Endothelial cell of umbilical vein (primary cell): ENCODE data around the gene SNX24. TPM values are rescaled to one million over a fixed set of nuclear protein-coding genes. Genes with fewer than 3 reads are reported as not detected.

ENCODE experiments used
- BruUV-seq: library from RNA; stranded (reverse); fragments of 400-500 nt; replicated peaks from 2 replicates; lab custom pipeline; 2021; lab: Mats Ljungman, UMichigan
- CTCF ChIA-PET: fragments of 300-600, 350-600 bp; sonication (Branson Sonifier 250); formaldehyde crosslinking; loops from one replicate; lab custom pipeline; 2021; ENCODE audit warnings: antibody characterized with exemption, inconsistent platforms; lab: Charles Lee
- POLR2A ChIA-PET: fragments of 300-600, 350-600 bp; sonication (Branson Sonifier 250); formaldehyde crosslinking; loops from one replicate; lab custom pipeline; 2021; ENCODE audit warnings: antibody characterized with exemption, inconsistent platforms; lab: Charles Lee
- DNase-seq: peaks from one replicate; pipeline ENCODE4 v3.0.0-alpha.2; 2011; ENCODE audit warnings: low read depth, low spot score
- FAIRE-seq: peaks from 2 replicates; lab custom pipeline; 2011; peaks lifted over from hg19 to GRCh38; lab: Jason Lieb, UNC
- H2AFZ ChIP-seq: 2 replicates; pipeline ENCODE4 v1.6.0; 2012; ENCODE audit warnings: low read depth, low read length, control low read depth, inconsistent platforms
- H3K27ac ChIP-seq: 2 replicates; pipeline ENCODE4 v1.5.1; 2011; ENCODE audit warnings: low read depth, mild to moderate bottlenecking, control low read depth, low read length, moderate library complexity; ENCODE audit not compliant: insufficient read depth
- H3K27me3 ChIP-seq, 2 experiments: 2 replicates each; pipeline versions ENCODE4 v1.6.0 to v1.6.1; 2011; ENCODE audit warnings: low read length in 2 of 2, mixed read lengths in 1 of 2; ENCODE audit not compliant: control insufficient read depth in 2 of 2, insufficient read depth in 2 of 2
- H3K36me3 ChIP-seq, 2 experiments: 2 replicates in 1 of 2; 3 replicates in 1 of 2; pipeline ENCODE4 v1.5.1; 2011; ENCODE audit warnings: low read length in 2 of 2, mild to moderate bottlenecking in 1 of 2, moderate library complexity in 1 of 2; ENCODE audit not compliant: control insufficient read depth in 2 of 2, insufficient read depth in 2 of 2; ENCODE audit errors: extremely low read depth in 1 of 2
- H3K4me1 ChIP-seq: 3 replicates; pipeline ENCODE4 v1.5.1; 2011; ENCODE audit warnings: mild to moderate bottlenecking, low read length; ENCODE audit not compliant: control insufficient read depth, insufficient read depth; ENCODE audit errors: extremely low read depth
- H3K4me2 ChIP-seq: 2 replicates; pipeline ENCODE4 v1.6.1; 2011; ENCODE audit warnings: low read length, control low read depth, mixed read lengths; ENCODE audit not compliant: insufficient read depth
- H3K4me3 ChIP-seq, 3 experiments: fragments of 200-600 bp in 1 of 3; sonication (generic), shearing (Covaris generic) in 1 of 3; replicated peaks in 1 of 3; 2 replicates each; pipeline ENCODE4 v1.5.1; 2011 to 2016; ENCODE audit warnings: control low read depth in 3 of 3, low read length in 3 of 3, mild to moderate bottlenecking in 2 of 3, inconsistent platforms in 1 of 3, low read depth in 1 of 3, moderate library complexity in 1 of 3; ENCODE audit not compliant: insufficient read depth in 1 of 3
- H3K79me2 ChIP-seq: 2 replicates; pipeline ENCODE4 v1.6.0; 2012; ENCODE audit warnings: low read length, inconsistent platforms; ENCODE audit not compliant: control insufficient read depth, insufficient read depth
- H3K9ac ChIP-seq: replicated peaks from 2 replicates; pipeline ENCODE3; 2011; ENCODE audit warnings: low read length, control low read depth; ENCODE audit not compliant: insufficient read depth; ENCODE audit errors: extremely low read depth
- H3K9me1 ChIP-seq: replicated peaks from 3 replicates; pipeline ENCODE4 v1.6.0; 2011; ENCODE audit warnings: mild to moderate bottlenecking, low read length; ENCODE audit not compliant: control insufficient read depth, insufficient read depth; ENCODE audit errors: extremely low read depth
- H3K9me3 ChIP-seq: replicated peaks from 2 replicates; pipeline ENCODE4 v1.5.1; 2012; ENCODE audit warnings: low read length, inconsistent platforms; ENCODE audit not compliant: control insufficient read depth, insufficient read depth
- H4K20me1 ChIP-seq: replicated peaks from 2 replicates; pipeline ENCODE3; 2011; ENCODE audit warnings: mild to moderate bottlenecking, low read length; ENCODE audit not compliant: control insufficient read depth, insufficient read depth; ENCODE audit errors: extremely low read depth
- FOS ChIP-seq: IDR thresholded peaks from 2 replicates; pipeline ENCODE4 v1.6.1; 2011; ENCODE audit warnings: mild to moderate bottlenecking, low read length, moderate library complexity, borderline replicate concordance; ENCODE audit not compliant: insufficient read depth
- GATA2 ChIP-seq: IDR thresholded peaks from 2 replicates; pipeline ENCODE4 v1.7.0; 2011; ENCODE audit warnings: low read depth, mild to moderate bottlenecking, moderate library complexity, mixed read lengths, low read length; ENCODE audit not compliant: insufficient read length, insufficient read depth
- JUN ChIP-seq: IDR thresholded peaks from 2 replicates; pipeline ENCODE4 v1.6.1; 2011; ENCODE audit warnings: borderline replicate concordance, low read depth; ENCODE audit not compliant: insufficient read length, insufficient read depth
- MYC ChIP-seq: IDR thresholded peaks from one replicate; pipeline ENCODE4 v1.6.1; 2011; ENCODE audit warnings: mild to moderate bottlenecking, low read depth, low read length
- POLR2A ChIP-seq: IDR thresholded peaks from 2 replicates; pipeline ENCODE4 v1.6.1; 2012; ENCODE audit warnings: low read depth, mild to moderate bottlenecking, control low read depth, low read length
- dilution Hi-C: fragments of 300-500 bp; cut with MboI; formaldehyde crosslinking; loops from one replicate; pipeline ENCODE4 v1.15.0; 2019; ENCODE audit warnings: low sequenced_read_pairs; ENCODE audit not compliant: extremely low pct_ligation_motif_present
- intact Hi-C: fragments of 100-400 bp; cut with micrococcal nuclease; formaldehyde crosslinking; loops from one replicate; pipeline ENCODE4 v1.10.0; 2022
- polyA plus RNA-seq, 4 experiments: library from polyadenylated mRNA; depleted of rRNA in 3 of 4; stranded (reverse) in 3 of 4; unstranded in 1 of 4; fragments of >200 nt; gene quantifications; 2 replicates each; pipeline versions ENCODE4 v1.2.1 to v1.2.3, GENCODE V29; 2011 to 2012; ENCODE audit warnings: missing spikeins in 1 of 4
- total RNA-seq: library from RNA; stranded (reverse); gene quantifications from 2 replicates; pipeline ENCODE4 v1.2.3, GENCODE V29; 2021
- TF ChIP-seq, protein P1 (sequence below): IDR thresholded peaks from 2 replicates; pipeline ENCODE4 v1.6.1; 2011; ENCODE audit not compliant: insufficient read depth, insufficient read length
- TF ChIP-seq, protein P2 (sequence below), 2 donors: IDR thresholded peaks; 1 replicate in 1 of 2; 2 replicates in 1 of 2; pipeline ENCODE4 v1.5.1; 2011; ENCODE audit warnings: low read length in 2 of 2, mild to moderate bottlenecking in 2 of 2, moderate library complexity in 2 of 2, control low read depth in 1 of 2, inconsistent platforms in 1 of 2, low read depth in 1 of 2; ENCODE audit not compliant: insufficient read depth in 1 of 2; ENCODE audit errors: extremely low read depth in 1 of 2

Gene SNX24
- total and polyA plus RNA-seq, 2 donors (not counting 3 experiments of a cell fraction or from before 2014, with no cell fraction given), result 2.9 to 14.9 TPM

DNA sequence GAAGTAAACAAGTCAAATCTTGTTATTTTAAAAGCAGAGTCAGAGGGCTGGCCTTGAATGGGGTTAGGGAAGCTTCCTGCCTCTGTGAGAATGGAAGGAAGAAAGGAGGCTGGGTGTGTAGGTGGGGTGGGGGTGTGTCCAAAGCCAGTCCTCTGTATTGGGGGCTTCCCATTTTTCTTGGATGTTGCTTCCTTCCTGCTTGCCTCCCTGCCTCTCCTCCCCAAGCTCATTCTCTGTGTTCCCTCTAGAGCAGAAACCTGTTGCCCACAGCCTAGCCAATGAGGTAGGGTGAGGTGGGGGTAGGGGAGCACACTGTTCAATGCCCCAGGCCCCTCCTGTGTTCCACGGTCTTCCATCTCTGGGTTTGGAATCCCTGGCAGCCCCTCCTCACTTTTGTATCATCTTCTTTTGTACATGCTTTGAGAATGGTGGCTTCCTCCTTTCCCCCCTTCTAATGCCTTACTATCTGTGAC, 39.7 kb downstream of the SNX24 start:
- Histone ChIP-seq H3K9me3 (no peaks in the 10 kb centered on the region), H3K9me1 (no peaks in the 10 kb centered on the region), H3K27me3 (no peaks in the 10 kb centered on the region), H3K4me2 (no peak overlapping the region), H3K79me2 (no peaks in the 10 kb centered on the region), H4K20me1 (no peaks in the 10 kb centered on the region), H3K9ac (no peak overlapping the region), H2AFZ (no peak overlapping the region), H3K27ac (no peak overlapping the region), H3K4me1 (no peaks in the 10 kb centered on the region), H3K36me3 (no peaks in the 10 kb centered on the region), H3K4me3 (no peak overlapping the region)
- CTCF ChIA-PET, result interaction anchor here (0.6 kb wide), 1 partner anchor 694 kb away, joined by 3 read pairs; no protein-coding TSS in a partner anchor
- POLR2A ChIA-PET, result no interaction called here
- TF ChIP-seq, protein P1, sequence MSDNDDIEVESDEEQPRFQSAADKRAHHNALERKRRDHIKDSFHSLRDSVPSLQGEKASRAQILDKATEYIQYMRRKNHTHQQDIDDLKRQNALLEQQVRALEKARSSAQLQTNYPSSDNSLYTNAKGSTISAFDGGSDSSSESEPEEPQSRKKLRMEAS, result no peak
- TF ChIP-seq, protein P2, sequence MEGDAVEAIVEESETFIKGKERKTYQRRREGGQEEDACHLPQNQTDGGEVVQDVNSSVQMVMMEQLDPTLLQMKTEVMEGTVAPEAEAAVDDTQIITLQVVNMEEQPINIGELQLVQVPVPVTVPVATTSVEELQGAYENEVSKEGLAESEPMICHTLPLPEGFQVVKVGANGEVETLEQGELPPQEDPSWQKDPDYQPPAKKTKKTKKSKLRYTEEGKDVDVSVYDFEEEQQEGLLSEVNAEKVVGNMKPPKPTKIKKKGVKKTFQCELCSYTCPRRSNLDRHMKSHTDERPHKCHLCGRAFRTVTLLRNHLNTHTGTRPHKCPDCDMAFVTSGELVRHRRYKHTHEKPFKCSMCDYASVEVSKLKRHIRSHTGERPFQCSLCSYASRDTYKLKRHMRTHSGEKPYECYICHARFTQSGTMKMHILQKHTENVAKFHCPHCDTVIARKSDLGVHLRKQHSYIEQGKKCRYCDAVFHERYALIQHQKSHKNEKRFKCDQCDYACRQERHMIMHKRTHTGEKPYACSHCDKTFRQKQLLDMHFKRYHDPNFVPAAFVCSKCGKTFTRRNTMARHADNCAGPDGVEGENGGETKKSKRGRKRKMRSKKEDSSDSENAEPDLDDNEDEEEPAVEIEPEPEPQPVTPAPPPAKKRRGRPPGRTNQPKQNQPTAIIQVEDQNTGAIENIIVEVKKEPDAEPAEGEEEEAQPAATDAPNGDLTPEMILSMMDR (IDR thresholded peaks at IDR 0.05; ENCODE audit: extremely low read depth in 1 of 2, insufficient read depth in 1 of 2, low read depth in 1 of 2, low read length in 2 of 2), result no peak
- TF ChIP-seq JUN, result no peak
- no peak for TF ChIP-seq GATA2
- no peak for TF ChIP-seq MYC
- TF ChIP-seq FOS, result no peak
- TF ChIP-seq POLR2A, result no peak
- no peak for FAIRE-seq
- dilution Hi-C loops, result no loop called here
- BruUV-seq, result no TSS peak
- no peak for DNase-seq
- intact Hi-C loops, result no loop called here
